IgD-negative memory B cell (primary cell): ENCODE measurements around the gene SAMD4A. TPM values are rescaled to one million over a fixed set of nuclear protein-coding genes. Genes with fewer than 3 reads are reported as not detected.
"Not testable (repeated sequence)": the region's sequence is repeated elsewhere in the genome, so short reads cannot be mapped to it uniquely, and the experiment has no call there.

Experiments used
- H3K27ac Mint-ChIP-seq, 3 donors: one replicate each; pipeline ENCODE4 v1.8.0; 2020 to 2022; ENCODE audit warnings: mild to moderate bottlenecking in 3 of 3, mixed read lengths in 3 of 3, moderate library complexity in 1 of 3
- H3K27me3 Mint-ChIP-seq: one replicate; pipeline ENCODE4 v1.8.0; 2021; ENCODE audit warnings: mixed read lengths
- H3K36me3 Mint-ChIP-seq: one replicate; pipeline ENCODE4 v1.8.0; 2020; ENCODE audit warnings: mild to moderate bottlenecking, mixed read lengths
- H3K4me1 Mint-ChIP-seq, 3 donors: one replicate each; pipeline ENCODE4 v1.8.0; 2020 to 2022; ENCODE audit warnings: mixed read lengths in 3 of 3, mild to moderate bottlenecking in 1 of 3
- H3K4me3 Mint-ChIP-seq, 4 donors: one replicate each; pipeline ENCODE4 v1.8.0; 2020 to 2022; ENCODE audit warnings: mild to moderate bottlenecking in 4 of 4, mixed read lengths in 4 of 4, moderate library complexity in 3 of 4
- H3K9me3 Mint-ChIP-seq, 3 donors: one replicate each; pipeline ENCODE4 v1.8.0; 2020 to 2021; ENCODE audit warnings: mixed read lengths in 3 of 3, mild to moderate bottlenecking in 1 of 3
- polyA plus RNA-seq: library from polyadenylated mRNA; unstranded; fragments of 300-500 nt; fragmentation: Illumina TruSeq; gene quantifications from one replicate; pipeline ENCODE4 v1.2.3, GENCODE V29; 2021

SAMD4A gene
- polyA plus RNA-seq, 1 donor from 2014 or later, result 5.8 TPM

- not testable (repeated sequence) for H3K27ac Mint-ChIP-seq, H3K36me3 Mint-ChIP-seq, H3K4me3 Mint-ChIP-seq, H3K9me3 Mint-ChIP-seq, H3K27me3 Mint-ChIP-seq
- peaks cover 31 to 40% (median 38%) of the 10 kb centered on the region in 3 donors for H3K4me1 Mint-ChIP-seq
Observed at GRCh38 chr14:54624005-54624358, 57.1 kb downstream of the SAMD4A start.

GRCh38 chr14:54625112-54625511 lies 58.2 kb downstream of the SAMD4A start:
- no peak overlapping the region for H3K27ac Mint-ChIP-seq
- H3K4me1 Mint-ChIP-seq, result peaks cover 40 to 50% (median 46%) of the 10 kb centered on the region in 3 donors
- H3K4me3 Mint-ChIP-seq, result no peak overlapping the region

GRCh38 chr14:54627219-54627539 lies 60.3 kb downstream of the SAMD4A start:
- Mint-ChIP-seq H3K9me3 (no peaks in the 10 kb centered on the region), H3K4me1 (peaks cover 38 to 53% (median 45%) of the 10 kb centered on the region in 3 donors), H3K36me3 (no peaks in the 10 kb centered on the region), H3K27me3 (no peaks in the 10 kb centered on the region), H3K4me3 (peak overlapping the region; percentile 62 to 89 (median 83)), H3K27ac (peak overlapping the region; percentile 82 to 96 (median 93))

More at GRCh38 chr14:54625112-54625511, 58.2 kb downstream of the SAMD4A start:
- Mint-ChIP-seq H3K9me3 (no peaks in the 10 kb centered on the region), H3K27me3 (no peaks in the 10 kb centered on the region), H3K36me3 (no peaks in the 10 kb centered on the region)

GRCh38 chr14:54627540-54628363 lies 60.8 kb downstream of the SAMD4A start:
- Mint-ChIP-seq H3K4me1 (peaks cover 35 to 50% (median 41%) of the 10 kb centered on the region in 3 donors), H3K4me3 (peak overlapping the region; percentile 62 to 89 (median 83)), H3K36me3 (no peaks in the 10 kb centered on the region), H3K27me3 (no peaks in the 10 kb centered on the region), H3K9me3 (no peaks in the 10 kb centered on the region), H3K27ac (peak overlapping the region; percentile 82 to 96 (median 93))

GRCh38 chr14:54629183-54629582 lies 62.3 kb downstream of the SAMD4A start:
- H3K4me3 Mint-ChIP-seq, result peak overlapping the region in 2 of 4 donors; percentile 24 to 87
- H3K27ac Mint-ChIP-seq, result peak overlapping the region in 2 of 3 donors; percentile 83 to 96
- H3K4me1 Mint-ChIP-seq, result peaks cover 33 to 47% (median 41%) of the 10 kb centered on the region in 3 donors
- no peaks in the 10 kb centered on the region for H3K9me3 Mint-ChIP-seq
- no peaks in the 10 kb centered on the region for H3K36me3 Mint-ChIP-seq
- no peaks in the 10 kb centered on the region for H3K27me3 Mint-ChIP-seq

- Mint-ChIP-seq H3K9me3 (no peaks in the 10 kb centered on the region), H3K27me3 (no peaks in the 10 kb centered on the region), H3K36me3 (no peaks in the 10 kb centered on the region), H3K27ac (peak overlapping the region in 2 of 3 donors; percentile 0 to 9), H3K4me3 (peak overlapping the region in 1 of 4 donors; percentile 86), H3K4me1 (peaks cover 29 to 47% (median 41%) of the 10 kb centered on the region in 3 donors)
Observed at GRCh38 chr14:54629635-54630360, 62.9 kb downstream of the SAMD4A start.

- no peaks in the 10 kb centered on the region for H3K9me3 Mint-ChIP-seq
- H3K27ac Mint-ChIP-seq, result no peak overlapping the region
- H3K4me3 Mint-ChIP-seq, result no peak overlapping the region
- H3K36me3 Mint-ChIP-seq, result no peaks in the 10 kb centered on the region
- H3K27me3 Mint-ChIP-seq, result no peaks in the 10 kb centered on the region
- H3K4me1 Mint-ChIP-seq, result peaks cover 28 to 45% (median 40%) of the 10 kb centered on the region in 3 donors
Observed at GRCh38 chr14:54631016-54631415, 64.1 kb downstream of the SAMD4A start.

GRCh38 chr14:54632452-54632851 lies 65.5 kb downstream of the SAMD4A start:
- no peaks in the 10 kb centered on the region for H3K36me3 Mint-ChIP-seq
- H3K27ac Mint-ChIP-seq, result no peak overlapping the region
- H3K4me1 Mint-ChIP-seq, result peaks cover 23 to 35% (median 34%) of the 10 kb centered on the region in 3 donors
- no peak overlapping the region for H3K4me3 Mint-ChIP-seq
- no peaks in the 10 kb centered on the region for H3K27me3 Mint-ChIP-seq
- H3K9me3 Mint-ChIP-seq, result no peaks in the 10 kb centered on the region

GRCh38 chr14:54633076-54633475 lies 66.1 kb downstream of the SAMD4A start:
- H3K36me3 Mint-ChIP-seq, result no peaks in the 10 kb centered on the region
- peaks cover 16 to 29% (median 28%) of the 10 kb centered on the region in 3 donors for H3K4me1 Mint-ChIP-seq
- H3K27ac Mint-ChIP-seq, result peak overlapping the region in 1 of 3 donors; percentile 1
- H3K27me3 Mint-ChIP-seq, result no peaks in the 10 kb centered on the region
- no peak overlapping the region for H3K4me3 Mint-ChIP-seq
- H3K9me3 Mint-ChIP-seq, result no peaks in the 10 kb centered on the region

- peaks cover 3 to 10% (median 6%) of the 10 kb centered on the region in 3 donors for H3K4me1 Mint-ChIP-seq
- H3K27me3 Mint-ChIP-seq, result no peaks in the 10 kb centered on the region
- no peak overlapping the region for H3K4me3 Mint-ChIP-seq
- no peaks in the 10 kb centered on the region for H3K36me3 Mint-ChIP-seq
- H3K27ac Mint-ChIP-seq, result no peak overlapping the region
- H3K9me3 Mint-ChIP-seq, result no peaks in the 10 kb centered on the region
Observed at GRCh38 chr14:54637270-54638134, 70.6 kb downstream of the SAMD4A start.

GRCh38 chr14:54638135-54638446 lies 71.2 kb downstream of the SAMD4A start:
- no peak overlapping the region for H3K27ac Mint-ChIP-seq
- peaks cover 3 to 10% (median 6%) of the 10 kb centered on the region in 3 donors for H3K4me1 Mint-ChIP-seq
- no peak overlapping the region for H3K4me3 Mint-ChIP-seq
- H3K27me3 Mint-ChIP-seq, result no peaks in the 10 kb centered on the region
- no peaks in the 10 kb centered on the region for H3K9me3 Mint-ChIP-seq
- no peaks in the 10 kb centered on the region for H3K36me3 Mint-ChIP-seq

GRCh38 chr14:54639611-54640010 lies 72.7 kb downstream of the SAMD4A start:
- Mint-ChIP-seq H3K9me3 (no peaks in the 10 kb centered on the region), H3K27ac (peak overlapping the region in 1 of 3 donors; percentile 65), H3K4me3 (no peak overlapping the region), H3K4me1 (peaks cover 0 to 9% (median 6%) of the 10 kb centered on the region in 3 donors), H3K27me3 (no peaks in the 10 kb centered on the region), H3K36me3 (no peaks in the 10 kb centered on the region)

GRCh38 chr14:54640506-54640905 lies 73.6 kb downstream of the SAMD4A start:
- Mint-ChIP-seq H3K27ac (no peak overlapping the region), H3K4me3 (no peak overlapping the region), H3K4me1 (peaks cover 0 to 9% (median 6%) of the 10 kb centered on the region in 3 donors), H3K27me3 (no peaks in the 10 kb centered on the region), H3K9me3 (no peaks in the 10 kb centered on the region), H3K36me3 (no peaks in the 10 kb centered on the region)

- H3K36me3 Mint-ChIP-seq, result no peaks in the 10 kb centered on the region
- no peak overlapping the region for H3K4me3 Mint-ChIP-seq
- no peaks in the 10 kb centered on the region for H3K9me3 Mint-ChIP-seq
- H3K4me1 Mint-ChIP-seq, result peaks cover 0 to 6% (median 2%) of the 10 kb centered on the region in 3 donors
- no peaks in the 10 kb centered on the region for H3K27me3 Mint-ChIP-seq
- no peak overlapping the region for H3K27ac Mint-ChIP-seq
Observed at GRCh38 chr14:54642121-54642520, 75.2 kb downstream of the SAMD4A start.
